ENCODE data around the gene SALL4.
"Not testable (repeated sequence)": the region's sequence is repeated elsewhere in the genome, so short reads cannot be mapped to it uniquely, and the experiment has no call there.

The SALL4 gene

DNA sequence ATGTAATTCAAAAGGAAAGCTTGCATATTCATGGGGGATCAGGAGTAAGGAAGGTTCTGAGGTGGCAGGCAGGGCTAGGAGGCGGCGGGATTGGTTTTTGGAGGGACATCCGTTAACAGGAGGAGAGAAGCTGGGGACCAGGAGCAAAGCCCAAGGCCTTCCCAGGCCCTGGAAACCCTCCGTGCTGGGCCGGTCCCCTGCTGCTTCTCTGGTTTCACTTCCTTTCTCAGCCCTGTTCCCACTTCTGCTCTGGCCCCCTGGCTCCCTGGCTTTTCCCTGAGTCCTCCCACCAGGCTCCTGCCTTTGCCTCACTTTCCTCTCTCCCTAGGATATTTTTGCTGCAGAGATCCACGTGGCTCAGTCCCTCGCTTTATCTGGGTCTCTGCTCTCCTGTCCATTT lies 26.4 kb upstream of the SALL4 start:
- no peak overlapping the region for H2AFZ ChIP-seq (ENCODE audit: low read length)
- TF ChIP-seq EZH2phosphoT487 (IDR thresholded peaks at IDR 0.05; ENCODE audit: borderline replicate concordance) (no peak), CTCF (conservative IDR thresholded peaks at IDR 0.05; ENCODE audit: low read length) (no peak)
- no peaks in the 10 kb centered on the region for H3K9me3 ChIP-seq (ENCODE audit: insufficient read depth, low read depth, low read length)
- H3K79me2 ChIP-seq (ENCODE audit: insufficient read depth, low read length), result no peaks in the 10 kb centered on the region
- H4K20me1 ChIP-seq (ENCODE audit: insufficient read depth, low read length, poor library complexity, severe bottlenecking), result no peaks in the 10 kb centered on the region
- H3K4me1 ChIP-seq (ENCODE audit: insufficient read depth, low read length, poor library complexity, severe bottlenecking), result no peaks in the 10 kb centered on the region
- H3K9me2 ChIP-seq (replicated peaks; ENCODE audit: low read depth, low read length), result no peaks in the 10 kb centered on the region
- H3K27me3 ChIP-seq (ENCODE audit: insufficient read depth, low read length, poor library complexity, severe bottlenecking), result no peaks in the 10 kb centered on the region
- no peak overlapping the region for H3K9ac ChIP-seq (ENCODE audit: low read depth, low read length, poor library complexity, severe bottlenecking)
- H3K36me3 ChIP-seq (ENCODE audit: insufficient read depth, low read length), result no peaks in the 10 kb centered on the region
- no peak overlapping the region for H3K4me3 ChIP-seq (ENCODE audit: low read length, poor library complexity, severe bottlenecking)
- H3K4me2 ChIP-seq (ENCODE audit: low read depth, low read length, poor library complexity, severe bottlenecking), result no peak overlapping the region
- no peaks in the 10 kb centered on the region for H3F3A ChIP-seq (ENCODE audit: low read depth)

DNA sequence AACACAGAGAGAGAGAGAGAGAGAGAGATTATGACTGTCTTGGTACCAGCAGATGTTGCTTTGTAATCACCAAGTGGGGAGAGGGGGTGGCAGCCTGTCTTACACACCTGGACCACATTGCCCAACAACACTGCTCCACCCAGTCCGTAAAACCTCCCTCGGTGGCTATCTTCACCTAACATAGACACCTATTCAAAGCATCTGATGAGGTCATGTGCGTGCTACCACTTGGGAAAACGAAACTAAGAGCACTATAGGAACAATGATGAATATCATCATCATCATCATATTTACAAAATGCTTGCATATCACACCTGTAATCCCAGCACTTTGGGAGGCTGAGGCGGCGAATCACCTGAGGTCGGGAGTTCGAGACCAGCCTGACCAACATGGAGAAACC lies 24.1 kb upstream of the SALL4 start:
- H3K4me2 ChIP-seq (ENCODE audit: low read depth, low read length, poor library complexity, severe bottlenecking), result no peak overlapping the region
- TF ChIP-seq EZH2phosphoT487 (IDR thresholded peaks at IDR 0.05; ENCODE audit: borderline replicate concordance), result no peak
- H3K4me1 ChIP-seq (ENCODE audit: insufficient read depth, low read length, poor library complexity, severe bottlenecking), result no peaks in the 10 kb centered on the region
- no peak overlapping the region for H2AFZ ChIP-seq (ENCODE audit: low read length)
- H4K20me1 ChIP-seq (ENCODE audit: insufficient read depth, low read length, poor library complexity, severe bottlenecking), result no peaks in the 10 kb centered on the region
- H3K27me3 ChIP-seq (ENCODE audit: insufficient read depth, low read length, poor library complexity, severe bottlenecking), result no peaks in the 10 kb centered on the region
- no peaks in the 10 kb centered on the region for H3K9me3 ChIP-seq (ENCODE audit: insufficient read depth, low read depth, low read length)
- no peak overlapping the region for H3K4me3 ChIP-seq (ENCODE audit: low read length, poor library complexity, severe bottlenecking)
- no peaks in the 10 kb centered on the region for H3K36me3 ChIP-seq (ENCODE audit: insufficient read depth, low read length)
- H3F3A ChIP-seq (ENCODE audit: low read depth), result no peaks in the 10 kb centered on the region
- no peaks in the 10 kb centered on the region for H3K79me2 ChIP-seq (ENCODE audit: insufficient read depth, low read length)
- H3K9me2 ChIP-seq (replicated peaks; ENCODE audit: low read depth, low read length), result no peaks in the 10 kb centered on the region
- no peak overlapping the region for H3K9ac ChIP-seq (ENCODE audit: low read depth, low read length, poor library complexity, severe bottlenecking)

DNA sequence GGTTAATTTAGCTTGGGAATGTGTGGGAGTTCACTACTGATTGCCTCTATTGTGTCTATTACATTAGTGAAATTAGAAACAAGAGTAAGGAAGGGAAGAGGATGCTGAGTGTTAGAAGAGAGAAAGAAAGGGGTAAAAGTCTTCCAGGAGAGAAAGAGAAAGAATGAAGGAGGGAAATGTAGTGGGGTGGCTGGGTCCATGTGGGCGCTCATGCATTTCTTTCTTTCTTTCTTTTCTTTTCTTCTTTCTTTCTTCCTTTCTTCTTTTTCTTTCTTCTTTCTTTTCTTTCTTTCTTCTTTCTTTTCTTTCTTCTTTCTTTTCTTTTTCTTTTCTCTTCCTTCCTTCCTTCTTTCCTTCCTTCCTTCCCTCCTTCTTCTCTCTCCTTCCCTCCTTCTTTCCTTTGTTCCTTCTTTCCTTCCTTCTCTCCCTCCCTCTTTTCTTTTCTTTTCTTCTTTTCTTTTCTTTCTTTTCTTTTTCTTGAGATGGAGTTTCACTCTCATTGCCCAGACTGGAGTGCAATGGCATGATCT lies 16.2 kb upstream of the SALL4 start:
- Histone ChIP-seq H3K4me1 (ENCODE audit: insufficient read depth, low read length, poor library complexity, severe bottlenecking) (no peaks in the 10 kb centered on the region), H3K9me3 (ENCODE audit: insufficient read depth, low read depth, low read length) (no peaks in the 10 kb centered on the region), H3K4me3 (ENCODE audit: low read length, poor library complexity, severe bottlenecking) (no peak overlapping the region), H3K9ac (ENCODE audit: low read depth, low read length, poor library complexity, severe bottlenecking) (no peak overlapping the region), H3K36me3 (ENCODE audit: insufficient read depth, low read length) (no peaks in the 10 kb centered on the region), H3F3A (ENCODE audit: low read depth) (no peaks in the 10 kb centered on the region), H3K4me2 (ENCODE audit: low read depth, low read length, poor library complexity, severe bottlenecking) (no peak overlapping the region), H4K20me1 (ENCODE audit: insufficient read depth, low read length, poor library complexity, severe bottlenecking) (no peaks in the 10 kb centered on the region), H3K9me2 (replicated peaks; ENCODE audit: low read depth, low read length) (no peaks in the 10 kb centered on the region), H2AFZ (ENCODE audit: low read length) (no peak overlapping the region), H3K27me3 (ENCODE audit: insufficient read depth, low read length, poor library complexity, severe bottlenecking) (no peaks in the 10 kb centered on the region), H3K79me2 (ENCODE audit: insufficient read depth, low read length) (no peaks in the 10 kb centered on the region)
- no peak for TF ChIP-seq CTCF (conservative IDR thresholded peaks at IDR 0.05; ENCODE audit: low read length)
- TF ChIP-seq EZH2phosphoT487 (IDR thresholded peaks at IDR 0.05; ENCODE audit: borderline replicate concordance), result no peak

DNA sequence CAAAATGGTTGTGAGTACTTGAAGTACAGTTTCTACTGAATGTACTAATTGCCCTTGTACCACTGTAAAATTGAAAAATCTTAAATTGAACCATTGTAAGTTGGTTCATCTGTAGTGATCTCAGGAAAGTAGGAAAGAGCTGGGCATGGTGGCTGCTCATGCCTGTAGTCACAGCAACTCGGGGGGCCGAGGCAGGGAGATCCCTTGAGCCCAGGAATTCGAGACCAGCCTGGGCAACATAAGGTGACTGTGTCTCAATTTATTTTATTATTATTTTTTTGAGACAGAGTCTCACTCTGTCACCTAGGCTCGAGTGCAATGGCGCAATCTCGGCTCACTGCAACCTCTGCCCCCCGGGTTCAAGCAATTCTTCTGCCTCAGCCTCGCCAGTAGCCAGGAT lies 14.5 kb upstream of the SALL4 start:
- not testable (repeated sequence) for H3K4me2 ChIP-seq (ENCODE audit: low read depth, low read length, poor library complexity, severe bottlenecking); H3K4me1 ChIP-seq (ENCODE audit: insufficient read depth, low read length, poor library complexity, severe bottlenecking); H3K79me2 ChIP-seq (ENCODE audit: insufficient read depth, low read length); H3F3A ChIP-seq (ENCODE audit: low read depth); H3K9me3 ChIP-seq (ENCODE audit: insufficient read depth, low read depth, low read length); H3K27me3 ChIP-seq (ENCODE audit: insufficient read depth, low read length, poor library complexity, severe bottlenecking); H3K36me3 ChIP-seq (ENCODE audit: insufficient read depth, low read length); H3K9me2 ChIP-seq (replicated peaks; ENCODE audit: low read depth, low read length); H2AFZ ChIP-seq (ENCODE audit: low read length); H4K20me1 ChIP-seq (ENCODE audit: insufficient read depth, low read length, poor library complexity, severe bottlenecking); H3K9ac ChIP-seq (ENCODE audit: low read depth, low read length, poor library complexity, severe bottlenecking); H3K4me3 ChIP-seq (ENCODE audit: low read length, poor library complexity, severe bottlenecking)
